Stimulated activated CD8-positive, alpha-beta memory T cell treated with anti-CD3 and anti-CD28 coated beads, Interleukin-2, amount 100 ng/mL, for 48 hours (primary cell): ENCODE data around the gene MEP1A.
"Not testable (repeated sequence)": the region's sequence is repeated elsewhere in the genome, so short reads cannot be mapped to it uniquely, and the experiment has no call there.

ENCODE experiments used
- DNase-seq, 2 donors: peaks; one replicate each; pipeline ENCODE4 v3.0.0-alpha.2; 2020; ENCODE audit warnings: low read depth in 2 of 2

The MEP1A gene, protein sequence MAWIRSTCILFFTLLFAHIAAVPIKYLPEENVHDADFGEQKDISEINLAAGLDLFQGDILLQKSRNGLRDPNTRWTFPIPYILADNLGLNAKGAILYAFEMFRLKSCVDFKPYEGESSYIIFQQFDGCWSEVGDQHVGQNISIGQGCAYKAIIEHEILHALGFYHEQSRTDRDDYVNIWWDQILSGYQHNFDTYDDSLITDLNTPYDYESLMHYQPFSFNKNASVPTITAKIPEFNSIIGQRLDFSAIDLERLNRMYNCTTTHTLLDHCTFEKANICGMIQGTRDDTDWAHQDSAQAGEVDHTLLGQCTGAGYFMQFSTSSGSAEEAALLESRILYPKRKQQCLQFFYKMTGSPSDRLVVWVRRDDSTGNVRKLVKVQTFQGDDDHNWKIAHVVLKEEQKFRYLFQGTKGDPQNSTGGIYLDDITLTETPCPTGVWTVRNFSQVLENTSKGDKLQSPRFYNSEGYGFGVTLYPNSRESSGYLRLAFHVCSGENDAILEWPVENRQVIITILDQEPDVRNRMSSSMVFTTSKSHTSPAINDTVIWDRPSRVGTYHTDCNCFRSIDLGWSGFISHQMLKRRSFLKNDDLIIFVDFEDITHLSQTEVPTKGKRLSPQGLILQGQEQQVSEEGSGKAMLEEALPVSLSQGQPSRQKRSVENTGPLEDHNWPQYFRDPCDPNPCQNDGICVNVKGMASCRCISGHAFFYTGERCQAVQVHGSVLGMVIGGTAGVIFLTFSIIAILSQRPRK

DNA sequence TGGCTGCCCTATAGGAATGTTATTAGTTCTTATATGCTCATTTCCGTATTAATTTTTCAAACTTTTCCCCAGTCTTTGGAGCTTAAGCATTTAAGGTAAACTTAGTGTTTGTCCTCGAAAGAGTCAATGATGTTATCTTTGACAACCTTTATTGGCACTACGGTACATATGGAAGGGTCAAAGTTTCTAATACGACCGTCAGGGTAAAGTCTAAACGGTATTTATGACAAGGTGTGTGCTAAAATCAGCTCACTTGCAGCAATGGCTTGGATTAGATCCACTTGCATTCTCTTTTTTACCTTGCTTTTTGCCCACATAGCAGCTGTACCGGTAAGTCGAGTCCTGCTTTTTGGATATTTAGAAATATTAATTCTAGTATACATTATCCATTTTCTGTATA, at the start of gene MEP1A:
Gene MEP1A (plus strand): TSS at position 252 of the 400 bp plus-strand sequence. CDS start 10 bp downstream, at position 262.
- DNase-seq: no peak

DNA sequence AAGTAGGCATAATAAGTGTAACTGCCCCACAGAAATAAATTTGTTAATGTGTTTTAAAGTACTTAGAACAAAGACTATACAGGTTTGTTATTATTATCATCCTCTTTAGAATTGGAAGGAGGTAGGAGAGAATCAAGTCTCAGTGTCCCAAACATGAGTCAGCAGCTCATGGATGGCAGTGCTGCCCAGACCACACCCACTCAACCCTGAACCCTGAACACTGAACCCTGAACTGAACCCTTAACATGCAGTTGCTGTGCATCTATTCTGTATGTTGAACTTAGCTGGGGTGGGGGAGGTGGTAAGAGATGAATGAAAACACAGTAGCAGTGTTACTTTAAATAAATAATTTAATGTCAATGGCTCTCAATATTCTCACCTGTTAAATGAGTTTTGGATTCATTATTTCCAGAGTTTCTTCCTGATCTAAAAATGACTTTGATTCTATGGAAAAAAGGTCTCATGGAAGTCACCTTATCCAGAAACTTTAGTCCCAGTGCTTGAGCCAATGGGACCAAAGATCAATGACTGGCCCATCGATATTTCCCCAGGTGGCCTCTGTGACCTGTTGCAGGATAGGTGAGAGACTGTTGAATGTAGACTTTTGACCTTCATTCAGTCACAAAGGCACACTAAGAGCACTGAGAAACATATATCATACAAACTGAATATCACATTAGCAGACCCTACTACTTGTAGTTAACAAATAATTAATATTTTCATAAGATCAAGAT, 49.6 kb upstream of the MEP1A start:
- DNase-seq: no peak

DNA sequence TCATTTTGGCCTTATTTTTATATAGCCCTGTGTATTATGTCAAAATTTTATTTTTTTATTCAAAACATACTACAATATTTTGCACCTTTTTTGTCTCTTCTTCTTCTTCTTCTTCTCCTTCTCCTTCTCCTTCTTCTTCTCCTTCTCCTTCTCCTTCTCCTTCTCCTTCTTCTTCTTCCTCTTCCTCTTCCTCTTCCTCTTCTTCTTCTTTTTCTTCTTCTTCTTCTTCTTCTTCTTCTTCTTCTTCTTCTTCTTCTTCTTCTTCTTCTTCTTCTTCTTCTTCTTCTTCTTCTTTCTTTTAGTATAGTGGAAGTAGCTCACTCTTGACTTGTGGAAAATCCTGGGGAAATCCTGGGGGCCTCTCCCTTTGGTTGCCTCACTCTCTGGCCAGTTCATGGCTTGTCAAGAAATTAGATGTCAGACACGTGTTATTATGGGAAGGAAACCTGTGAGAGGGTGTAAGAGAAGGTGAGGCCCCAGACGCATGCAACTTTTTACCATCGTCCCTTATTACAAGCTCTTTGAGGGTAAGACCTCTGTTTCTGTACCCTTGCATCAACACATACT, 48.9 kb upstream of the MEP1A start:
- not testable (repeated sequence) for DNase-seq

DNA sequence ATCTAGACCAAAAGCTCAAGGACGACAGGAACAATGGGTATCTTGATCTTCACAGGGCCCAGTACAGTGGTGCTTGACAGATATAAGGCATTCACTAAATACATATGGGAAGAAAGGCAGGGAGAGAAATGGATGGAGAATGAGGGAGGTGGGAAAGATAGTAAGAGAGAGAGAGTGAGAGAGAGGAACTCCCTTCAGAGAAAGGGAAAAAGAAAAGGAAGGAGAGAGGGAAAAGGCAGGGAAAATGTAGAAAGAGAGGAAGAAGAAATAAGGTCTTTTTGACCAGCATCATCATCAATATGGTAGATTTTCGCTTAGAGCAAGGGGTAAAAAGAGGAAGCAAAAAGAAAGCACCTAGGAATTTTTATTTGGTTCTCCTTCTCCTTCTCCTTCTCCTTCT, 47.2 kb upstream of the MEP1A start:
- DNase-seq: no peak

DNA sequence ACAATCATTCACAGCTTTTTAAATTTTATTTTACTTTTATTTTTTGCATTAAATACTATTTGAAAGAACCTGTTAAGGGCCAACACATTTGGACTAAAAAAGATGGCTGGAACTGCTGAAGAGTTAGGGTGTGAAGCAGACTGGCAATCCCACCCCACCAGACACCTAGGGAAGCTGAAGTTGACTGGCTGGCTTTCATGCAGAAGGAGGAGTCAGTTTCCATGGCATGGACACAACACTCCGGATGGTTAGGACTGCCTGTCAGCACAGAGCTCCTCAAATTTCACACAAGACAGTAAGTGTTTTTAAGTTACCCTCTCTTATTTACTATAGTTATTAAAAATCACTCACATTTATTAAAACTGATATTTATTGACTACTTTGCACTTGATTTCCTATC, 46.5 kb upstream of the MEP1A start, which contains the start of gene ANKRD66:
Gene ANKRD66 (plus strand): TSS at position 238 of the 400 bp plus-strand sequence. CDS start 5,016 bp downstream, outside the sequence.
- no peak for DNase-seq

DNA sequence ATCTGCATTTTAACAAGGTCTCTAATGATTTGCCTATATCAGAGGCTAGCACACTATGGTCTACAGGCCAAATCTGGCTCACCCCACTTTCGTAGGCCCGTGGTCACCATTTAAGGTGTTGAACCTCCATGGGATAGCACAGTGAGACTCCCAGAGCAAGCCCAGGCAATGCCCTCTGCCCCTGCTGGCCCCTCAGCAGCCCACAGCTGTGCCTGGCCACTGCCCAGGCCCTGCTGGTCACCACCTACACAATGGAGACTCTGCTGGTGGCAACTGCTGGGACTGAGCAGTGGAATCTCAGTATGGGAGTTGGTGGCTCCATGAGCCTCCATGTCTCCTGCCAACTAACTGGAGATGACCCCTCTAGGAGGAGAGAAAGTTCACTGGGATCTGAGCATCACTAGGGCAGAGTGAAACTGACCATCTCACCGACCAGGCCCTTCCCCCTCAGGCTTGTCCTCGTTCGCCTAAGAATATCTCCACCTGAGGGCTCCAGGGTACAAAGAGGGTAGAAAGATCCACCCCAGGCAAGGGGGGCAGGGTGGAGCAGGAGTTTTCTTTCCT, 44.2 kb upstream of the MEP1A start:
- DNase-seq: no peak

DNA sequence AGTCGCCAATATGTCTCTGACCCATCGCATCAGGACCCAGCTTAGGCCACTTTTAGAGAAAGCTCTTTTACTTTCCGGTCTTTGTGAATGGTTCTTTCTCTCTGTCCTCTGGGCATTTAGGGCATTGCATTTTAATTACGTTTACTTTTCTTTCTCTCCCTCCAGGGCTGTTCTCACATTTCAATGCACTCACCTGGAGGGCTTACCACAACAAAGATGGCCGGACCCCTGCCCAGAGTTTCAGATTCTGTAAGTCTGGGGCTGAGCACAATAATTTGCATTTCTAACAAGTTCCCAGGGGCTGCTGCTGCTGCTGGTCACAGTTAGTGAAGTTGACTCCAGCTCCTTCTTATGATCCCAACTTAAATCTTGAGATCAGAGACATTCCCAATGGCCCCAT, 43.5 kb upstream of the MEP1A start:
- no peak for DNase-seq

DNA sequence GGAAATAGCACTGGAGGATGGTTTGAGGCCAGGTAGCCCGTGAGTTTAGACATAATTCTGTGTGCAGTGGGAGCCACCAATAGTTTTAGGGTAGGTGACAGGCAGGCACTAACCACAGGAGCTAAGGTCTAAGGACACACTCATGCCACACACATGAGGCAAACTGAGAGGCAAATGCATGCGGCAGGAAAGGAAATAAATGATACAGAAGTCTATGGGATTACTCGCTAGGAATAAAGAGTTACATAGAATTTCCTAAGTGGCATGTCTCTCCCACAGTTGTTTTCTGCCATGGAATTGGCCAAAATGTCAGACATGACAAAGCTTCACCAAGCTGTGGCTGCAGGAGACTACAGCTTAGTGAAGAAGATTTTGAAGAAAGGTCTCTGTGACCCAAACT, 41.5 kb upstream of the MEP1A start:
- DNase-seq: no peak

DNA sequence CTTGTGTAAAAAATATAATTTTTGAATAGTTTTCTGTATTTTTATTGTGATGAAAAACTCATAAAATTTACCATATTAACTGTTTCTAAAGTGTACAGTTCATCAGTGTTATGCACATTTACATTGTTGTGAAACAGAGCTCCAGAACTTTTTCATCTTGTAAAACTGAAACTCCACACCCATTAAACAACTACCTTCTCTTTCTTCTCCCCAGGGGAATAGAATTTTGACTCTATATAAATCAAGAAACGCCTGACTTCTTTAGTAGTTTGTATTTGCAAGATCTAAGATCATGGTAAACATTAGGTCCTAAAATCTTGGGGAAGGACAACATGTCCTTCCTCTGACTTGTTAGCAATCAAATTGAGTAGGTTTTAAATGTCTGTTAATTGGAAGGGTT, 37.3 kb upstream of the MEP1A start:
- no peak for DNase-seq

DNA sequence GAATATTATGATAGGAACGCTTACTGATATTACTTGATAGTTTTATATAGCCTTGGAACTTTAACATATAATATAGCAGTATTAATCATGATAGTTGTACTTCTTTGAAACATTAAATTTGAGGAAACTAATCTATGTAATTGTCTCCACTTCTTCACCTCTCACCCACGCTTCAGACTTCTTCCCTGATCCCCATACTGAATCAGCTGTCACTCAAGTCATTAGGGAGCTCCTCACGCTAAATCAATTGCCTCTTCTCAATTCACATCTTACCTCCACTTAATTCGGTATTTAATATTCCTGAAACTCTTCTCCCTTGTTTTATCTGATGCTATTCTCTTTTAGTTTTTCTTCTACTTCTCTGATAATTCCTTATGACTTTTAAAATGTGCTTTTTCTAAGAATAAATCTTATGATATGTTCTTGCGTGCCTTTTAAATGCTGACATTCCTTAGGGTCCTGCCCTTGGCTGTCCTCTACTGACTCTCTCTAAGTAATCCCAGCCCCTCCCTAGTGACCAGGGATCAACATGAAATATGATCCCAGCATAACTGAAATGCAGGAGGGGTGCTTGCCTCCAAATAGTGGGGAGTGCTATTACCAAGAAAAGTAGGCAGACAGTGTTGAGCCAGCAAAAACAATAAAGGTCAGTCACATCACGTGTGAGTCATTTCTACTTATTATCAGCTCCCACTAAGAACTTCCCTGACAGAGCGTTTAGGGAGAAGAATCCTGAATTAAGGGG, 36.5 kb upstream of the MEP1A start:
- DNase-seq: no peak

DNA sequence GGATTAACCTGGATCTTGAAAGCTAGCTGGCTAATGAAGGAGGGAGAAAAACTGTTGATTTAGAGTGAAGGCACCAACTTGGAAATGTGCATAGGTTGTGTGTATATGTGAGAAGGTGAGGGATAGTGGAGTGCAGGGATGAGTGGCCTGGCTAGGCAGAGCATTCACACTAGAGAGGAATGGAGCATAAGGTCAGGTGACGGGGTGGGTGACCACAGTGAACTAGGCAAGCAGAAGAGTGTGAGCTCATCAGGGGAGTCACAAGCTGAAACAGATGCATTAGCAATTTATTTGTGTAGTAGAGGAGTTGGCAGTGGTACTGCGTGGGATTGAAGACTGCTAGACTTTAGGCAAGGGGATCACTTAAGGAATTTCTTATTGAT, 36.0 kb upstream of the MEP1A start:
- no peak for DNase-seq

DNA sequence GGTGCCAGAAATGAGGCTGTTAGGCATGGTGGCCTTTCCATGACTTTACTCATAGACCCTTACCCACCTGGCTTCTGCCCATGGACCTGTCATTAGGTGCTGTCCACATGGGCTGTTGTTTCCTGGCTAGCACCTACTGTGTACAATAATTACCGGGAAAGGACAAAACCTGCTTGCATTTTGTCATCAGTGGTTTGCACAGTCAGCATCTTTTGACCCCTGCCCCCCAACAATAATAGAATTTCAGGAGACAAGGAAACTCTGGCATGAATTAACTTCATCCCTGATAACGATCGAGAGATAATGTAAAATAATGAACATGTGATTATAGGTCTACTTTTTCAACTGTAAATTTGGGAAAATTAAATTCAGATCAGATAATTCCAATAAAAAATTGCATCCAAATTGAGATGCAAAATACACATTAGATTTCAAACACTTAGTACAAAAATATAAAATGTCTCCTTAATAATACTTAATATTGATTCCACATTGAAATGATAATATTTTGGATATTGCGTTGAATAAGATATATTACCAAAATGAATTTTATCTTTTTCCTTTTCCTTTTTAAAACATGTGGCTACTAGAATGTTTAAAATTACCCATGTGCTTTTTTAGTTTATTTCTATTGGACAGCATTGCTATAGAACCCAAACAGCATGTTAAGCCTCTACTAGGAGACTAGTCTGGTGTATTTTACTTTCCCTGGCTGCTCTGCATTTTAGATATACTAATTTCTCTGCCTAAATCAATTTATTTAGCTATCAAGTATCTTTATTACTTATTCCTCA, 34.0 kb upstream of the MEP1A start:
- no peak for DNase-seq

DNA sequence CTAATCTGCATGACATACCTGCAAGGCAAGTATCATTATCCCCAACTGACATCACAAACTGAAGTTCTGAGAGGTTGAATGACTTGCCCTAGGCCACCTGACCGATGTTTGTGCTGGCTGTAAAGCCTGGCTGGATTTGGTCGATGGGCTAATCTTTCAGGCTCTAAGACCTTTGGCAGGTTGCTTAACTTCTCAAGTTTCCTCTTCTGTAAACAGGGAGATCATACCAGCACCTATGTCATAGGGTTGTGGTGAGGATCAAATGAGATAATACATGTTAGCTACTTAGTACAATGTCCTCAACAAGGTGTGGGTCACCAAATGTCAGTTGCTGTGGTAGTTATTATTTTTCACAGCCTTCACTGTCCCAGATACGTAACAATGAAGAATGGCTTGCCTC, 32.3 kb upstream of the MEP1A start:
- DNase-seq: no peak

DNA sequence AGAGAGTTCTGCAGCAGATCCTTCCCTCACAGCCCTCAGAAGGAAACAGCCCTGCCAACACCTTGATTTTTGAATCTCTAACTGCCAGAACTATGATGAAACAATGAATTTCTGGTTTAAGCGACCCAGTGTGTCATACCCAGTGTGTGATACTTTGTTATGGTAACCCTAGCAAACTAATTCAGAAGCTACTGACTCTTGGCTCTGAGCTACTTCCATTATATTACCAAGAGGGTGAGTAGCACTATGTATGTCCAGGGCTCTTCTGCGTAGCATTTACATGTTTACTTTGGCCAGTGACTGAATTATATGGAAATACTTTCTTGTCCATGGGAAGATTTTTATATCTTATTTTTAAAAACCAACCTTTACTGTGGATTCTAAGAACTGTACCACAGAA, 29.7 kb upstream of the MEP1A start:
- DNase-seq: no peak

DNA sequence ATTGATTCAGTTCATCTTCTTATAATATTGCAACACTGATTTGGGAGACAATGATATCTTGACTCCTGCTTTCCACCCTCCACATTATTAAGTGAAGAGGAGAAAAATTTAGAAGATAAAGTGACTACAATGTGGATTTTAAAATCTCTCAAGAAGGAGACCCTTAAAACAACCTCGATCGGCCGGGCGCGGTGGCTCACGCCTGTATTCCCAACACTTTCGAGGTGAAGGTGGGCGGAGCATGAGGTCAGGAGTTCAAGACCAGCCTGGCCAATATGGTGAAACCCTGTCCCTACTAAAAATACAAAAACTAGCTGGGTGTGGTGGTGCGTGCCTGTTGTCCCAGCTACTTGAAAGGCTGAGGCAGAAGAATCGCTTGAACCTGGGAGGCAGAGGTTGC, 28.9 kb upstream of the MEP1A start:
- DNase-seq: not testable (repeated sequence)

DNA sequence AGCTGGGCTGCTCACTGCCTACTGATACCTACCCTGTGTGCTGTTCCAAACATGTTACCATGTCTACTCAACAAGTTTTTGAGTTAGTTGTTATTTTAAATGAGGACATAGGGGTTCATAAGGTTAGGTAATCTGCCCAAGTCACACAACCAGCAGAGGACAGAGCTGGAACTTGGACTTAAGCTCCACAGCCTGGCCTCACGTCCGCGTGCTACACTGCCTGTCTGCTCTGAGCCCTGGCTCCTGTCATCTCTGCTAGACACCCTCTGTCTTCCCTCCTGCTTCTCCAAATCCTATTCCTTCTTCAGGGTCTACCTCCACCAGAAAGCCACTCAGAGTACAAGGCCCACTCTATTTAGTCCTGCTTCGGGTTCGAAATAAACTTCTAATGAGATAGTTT, 28.2 kb upstream of the MEP1A start:
- DNase-seq: no peak

DNA sequence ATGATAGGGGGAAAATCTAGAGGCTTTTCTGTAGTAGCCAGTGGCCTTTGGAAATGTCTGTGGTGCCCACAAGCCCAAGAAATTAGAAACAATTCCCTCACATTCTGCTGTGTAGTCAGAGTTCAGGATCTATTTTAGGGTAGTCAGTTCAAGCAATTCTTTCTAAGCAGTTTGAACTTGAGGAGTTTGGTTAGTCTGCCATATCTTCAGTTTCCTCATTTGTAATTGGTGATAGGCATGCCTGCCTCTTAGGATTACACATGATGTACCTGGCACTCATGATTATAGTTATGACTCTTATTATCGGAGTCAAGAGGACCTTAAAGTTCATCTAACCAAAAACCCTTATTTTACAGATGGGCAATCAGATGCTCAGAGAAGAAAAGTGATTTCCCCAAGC, 21.2 kb upstream of the MEP1A start:
- DNase-seq: no peak

DNA sequence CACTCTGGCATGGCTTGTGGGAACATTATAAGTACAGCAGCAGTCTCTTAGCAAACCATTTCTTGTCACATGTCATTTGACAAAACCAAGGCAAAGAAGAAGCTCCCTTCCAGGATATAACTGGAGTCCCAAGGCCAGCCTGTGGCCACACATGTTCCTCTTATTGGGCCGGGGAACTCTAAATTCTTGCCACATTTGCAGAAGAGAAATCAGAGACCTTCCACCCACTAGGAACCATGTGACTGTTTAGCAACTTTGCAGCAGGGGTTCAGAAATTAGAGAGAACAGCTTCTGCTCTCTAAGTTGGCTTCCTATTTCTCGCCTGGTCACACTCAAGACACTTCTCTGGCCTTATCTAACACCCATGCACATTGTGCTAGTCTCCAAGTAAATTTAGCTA, 20.4 kb upstream of the MEP1A start:
- DNase-seq: no peak

DNA sequence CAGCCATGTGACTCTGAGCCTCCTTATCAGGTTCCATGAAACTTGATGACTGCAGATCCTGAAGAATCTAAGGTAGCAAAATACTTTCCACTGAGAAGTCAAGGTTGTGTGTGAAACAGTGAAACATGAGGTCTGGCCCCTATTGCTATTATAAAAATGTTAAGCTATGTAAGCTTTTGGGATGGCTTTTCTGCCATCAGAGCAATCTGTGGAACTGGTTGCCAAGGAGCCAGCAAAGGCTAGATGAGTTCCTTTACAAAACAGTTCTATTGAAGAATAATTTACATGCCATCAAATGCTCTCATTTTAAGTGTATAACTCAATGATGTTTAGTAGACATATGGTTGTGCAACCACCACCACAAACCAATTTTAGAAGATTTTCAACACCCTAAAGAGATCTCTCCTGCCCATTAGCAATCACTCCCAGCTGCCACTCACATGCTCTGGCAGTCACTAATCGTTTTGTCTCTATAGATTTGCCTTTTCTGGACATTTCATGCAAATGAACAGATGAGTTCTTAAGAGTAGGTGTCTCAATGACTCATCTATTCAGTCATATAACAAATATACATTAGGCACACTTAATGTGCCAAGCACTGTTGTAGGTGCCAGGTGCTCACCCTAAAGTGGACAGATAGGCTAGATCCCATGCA, 19.9 kb upstream of the MEP1A start:
- DNase-seq: no peak

DNA sequence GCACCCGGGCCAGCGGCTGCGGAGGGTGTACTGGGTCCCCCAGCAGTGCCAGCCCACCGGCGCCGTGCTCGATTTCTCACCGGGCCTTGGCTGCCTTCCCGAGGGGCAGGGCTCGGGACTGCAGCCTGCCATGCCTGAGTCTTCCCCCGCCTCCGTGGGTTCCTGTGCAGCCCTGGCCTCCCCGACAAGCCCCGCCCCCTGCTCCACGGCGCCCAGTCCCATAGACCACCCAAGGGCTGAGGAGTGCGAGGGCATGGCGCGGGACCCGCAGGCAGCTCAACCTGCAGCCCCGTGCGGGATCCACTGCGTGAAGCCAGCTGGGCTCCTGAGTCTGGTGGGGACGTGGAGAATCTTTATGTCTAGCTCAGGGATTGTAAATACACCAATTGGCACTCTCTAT, 18.5 kb upstream of the MEP1A start:
- DNase-seq: not testable (repeated sequence)
